ENCODE measurements around the gene MATCAP1. TPM values are rescaled to one million over a fixed set of nuclear protein-coding genes. Genes with fewer than 3 reads are reported as not detected.
A peak's percentile ranks its signal among the peaks of the same experiment; 100 is the strongest.

MATCAP1 gene
- 43.8 and 52.6 TPM in 2 replicates for total RNA-seq (2013; cell fraction: nucleolus; rRNA removed)
- total RNA-seq (2014; rRNA removed) (11.3 and 11.6 TPM in 2 replicates), total RNA-seq (2014; rRNA removed; fragmentation: Illumina TruSeq; extraction: Trizol) (7.0 and 7.8 TPM in 2 replicates), total RNA-seq (2021) (18.3 and 18.8 TPM in 2 replicates), polyA plus RNA-seq (2011; rRNA removed) (15.5 and 20.1 TPM in 2 replicates), polyA plus RNA-seq (2014; fragmentation: Illumina TruSeq; extraction: Trizol) (7.2 and 9.5 TPM in 2 replicates), polyA plus RNA-seq (2014; fragmentation: Nextera tagmentation; extraction: Ambion mirVana) (1 to 10 TPM; 2.8 to 6.6 TPM), polyA plus RNA-seq (2014; rRNA removed) (25.8 and 28.9 TPM in 2 replicates), polyA plus RNA-seq (2016; fragmentation: Nextera tagmentation; extraction: Ambion mirVana) (1 to 10 TPM; 5.6 to 7.6 TPM), polyA minus RNA-seq (2011; rRNA and poly(A)+ RNA removed) (9.6 and 23.4 TPM in 2 replicates), Bru-seq, nascent RNA (percentile 66 among the genes with signal in this experiment), BruChase-seq, experiment 1, labeled RNA remaining after a 6-hour chase (percentile 76 among the genes with signal in this experiment), BruChase-seq, experiment 2, labeled RNA remaining after a 2-hour chase (percentile 66 among the genes with signal in this experiment)
- 9.8 TPM for polyA plus RNA-seq (2011; ENCODE audit: low read depth)
- 28.8 and 36.3 TPM in 2 replicates for polyA plus RNA-seq (2011; cell fraction: cytosol; rRNA removed)
- polyA plus RNA-seq (2011; cell fraction: nucleus; rRNA removed): 244 and 246 TPM in 2 replicates
- 22.5 and 23.5 TPM in 2 replicates for polyA plus RNA-seq (2012)
- 5.3 and 10.4 TPM in 2 replicates for polyA minus RNA-seq (2011; cell fraction: cytosol; rRNA and poly(A)+ RNA removed)
- polyA minus RNA-seq (2011; cell fraction: nucleus; rRNA and poly(A)+ RNA removed): 33.2 and 41.7 TPM in 2 replicates
- long read RNA-seq, experiment 1, partial matches to known transcripts: 0 of 4 reads
- long read RNA-seq, experiment 1, other reads (novel, unspliced or antisense): 3 of 4 reads
- long read RNA-seq, experiment 2: 0 reads

- in situ Hi-C loops (cut with MboI) (no loop called here), intact Hi-C loops (cut with micrococcal nuclease; ENCODE audit: unreplicated experiment) (loop anchor here (2.0 kb wide), 2 partner anchors 63 to 167 kb away; partner anchors contain the start of gene FHOD1)
- peak; percentile 100 for FAIRE-seq
- ChIA-PET CTCF (interaction anchor here (0.6 to 3.2 kb wide), 14 partner anchors 10 to 208 kb away, joined by 3 to 34 read pairs (median 8); partner anchors contain the start of genes B3GNT9, CBFB, FBXL8 and NOL3), POLR2A (interaction anchor here (0.5 to 1.4 kb wide), 3 partner anchors 21 to 90 kb away, joined by 3 to 4 read pairs (median 4); partner anchors contain the start of gene FHOD1), SMC1A (ENCODE audit: uncharacterized antibody, unreplicated experiment) (interaction anchor here (0.8 to 1.7 kb wide), 4 partner anchors 33 to 227 kb away, joined by 3 to 7 read pairs (median 4); partner anchors contain the start of gene B3GNT9), RAD21 (ENCODE audit: unreplicated experiment) (interaction anchor here (1.5 to 2.3 kb wide), 4 partner anchors 29 to 250 kb away, joined by 3 to 9 read pairs (median 6); no protein-coding TSS in a partner anchor)
- peak; percentile 96 for ATAC-seq
- Histone ChIP-seq H3K4me2 (ENCODE audit: control insufficient read depth, insufficient read depth) (peak within 1 kb of the TSS; percentile 99), H3K27me3 (replicated peaks in 1 of 2; ENCODE audit: control insufficient read depth in 2 of 2, insufficient read depth in 2 of 2, low read length in 1 of 2) (peaks cover 0 to 3% of the 10 kb centered on the region in 2 experiments; a peak in 2 of 4 replicates), H3K79me2 (ENCODE audit: control insufficient read depth, insufficient read depth, low read length) (peaks cover 5% of the 10 kb centered on the region), H3K27ac (ENCODE audit: control insufficient read depth, insufficient read depth) (peak within 1 kb of the TSS; percentile 84), H3K9me3 (replicated peaks; ENCODE audit: control insufficient read depth, insufficient read depth, low read length) (no peaks in the 10 kb centered on the region), H2AFZ (ENCODE audit: control insufficient read depth, low read depth, low read length) (peak within 1 kb of the TSS; percentile 97), H3K36me3 (ENCODE audit: control insufficient read depth in 2 of 2, insufficient read depth in 2 of 2, low read length in 1 of 2) (no peaks in the 10 kb centered on the region), H3K4me1 (ENCODE audit: control insufficient read depth, insufficient read depth, low read length) (peaks cover 4% of the 10 kb centered on the region), H3K4me3 (peak within 1 kb of the TSS; percentile 76), H3K9ac (ENCODE audit: control insufficient read depth, insufficient read depth, low read length) (peak within 1 kb of the TSS; percentile 74), H4K20me1 (ENCODE audit: control insufficient read depth, insufficient read depth) (no peaks in the 10 kb centered on the region; the same call in 1 of the 2 replicates)
- no TSS peak for BruUV-seq (replicated peaks)
- peak; percentile 91 for DNase-seq (ENCODE audit: low read depth, low spot score)
- under 1% methylated on average over 77 of the region's 77 CpGs for WGBS (ENCODE audit: insufficient coverage, insufficient replicate concordance, low lambda C conversion rate, missing lambda C conversion rate)
- TF ChIP-seq RELA (IDR thresholded peaks at IDR 0.05; ENCODE audit: borderline replicate concordance, partially characterized antibody) (peak; percentile 5), RBBP5 (conservative IDR thresholded peaks at IDR 0.05) (no peak), PBX3 (IDR thresholded peaks at IDR 0.05; ENCODE audit: insufficient replicate concordance, low read depth, low read length) (peak; percentile 97), TCF7 (IDR thresholded peaks at IDR 0.05; ENCODE audit: borderline replicate concordance) (no peak), SIX5 (IDR thresholded peaks at IDR 0.05; ENCODE audit: low read depth, low read length, severe bottlenecking) (no peak), CBX5 (IDR thresholded peaks at IDR 0.05; ENCODE audit: low read depth) (no peak), BRCA1 (IDR thresholded peaks at IDR 0.05; ENCODE audit: low read depth, low read length) (no peak; the same call in 1 of the 2 replicates), NRF1 (conservative IDR thresholded peaks at IDR 0.05; ENCODE audit: low read depth, low read length) (no peak), RFX5 (IDR thresholded peaks at IDR 0.05; ENCODE audit: low read depth, low read length) (peak; percentile 5; the same call in 1 of the 2 replicates), HSF1 (IDR thresholded peaks at IDR 0.05; ENCODE audit: low read depth, low read length) (no peak), USF2 (IDR thresholded peaks at IDR 0.05; ENCODE audit: borderline replicate concordance, low read depth, low read length) (no peak; the same call in 1 of the 2 replicates), NBN (IDR thresholded peaks at IDR 0.05) (0 out of 2 replicates have a peak, but pooled peaks have one; percentile 60), IRF3 (IDR thresholded peaks at IDR 0.05) (peak; percentile 81), PML (IDR thresholded peaks at IDR 0.05; ENCODE audit: low read length) (no peak)
These were observed at the start of gene MATCAP1 for GRCh38 chr16:67183627-67184452. Gene MATCAP1 (minus strand): TSS chr16:67183963. CDS start chr16:67180610, 3,353 bp downstream.
